GM23338 (cell line): ENCODE data around the gene ERCC3. TPM values are rescaled to one million over a fixed set of nuclear protein-coding genes. Genes with fewer than 3 reads are reported as not detected.

Experiments used
- ATAC-seq: fragments of 200-7000 bp; cut with Tn5 transposase; 3 replicates; pipeline ENCODE4 v1.9.1; 2020
- DNase-seq: peaks from one replicate; pipeline ENCODE4 v3.0.0-alpha.2; 2015; ENCODE audit warnings: low spot score
- H2AFZ ChIP-seq: fragments of 200-600 bp; sonication (generic); 2 replicates; pipeline ENCODE4 v1.8.0; 2016; ENCODE audit warnings: antibody characterized with exemption, mild to moderate bottlenecking, moderate library complexity
- H3F3A ChIP-seq: fragments of 200-600 bp; sonication (generic); replicated peaks from 2 replicates; pipeline ENCODE4 v1.8.0; 2017; ENCODE audit warnings: antibody characterized with exemption, mixed run types, low read depth
- H3K27ac ChIP-seq: fragments of 200-600 bp; sonication (generic); 2 replicates; pipeline ENCODE4 v1.6.1; 2016; ENCODE audit warnings: low read depth
- H3K27me3 ChIP-seq: fragments of 200-600 bp; sonication (generic); 2 replicates; pipeline ENCODE4 v1.8.0; 2016; ENCODE audit warnings: mild to moderate bottlenecking, mixed run types, moderate library complexity; ENCODE audit not compliant: insufficient read depth
- H3K36me3 ChIP-seq: fragments of 200-600 bp; sonication (generic); 2 replicates; pipeline ENCODE4 v1.8.0; 2016; ENCODE audit warnings: mild to moderate bottlenecking; ENCODE audit not compliant: insufficient read depth
- H3K4me1 ChIP-seq: fragments of 200-600 bp; sonication (generic); 2 replicates; pipeline ENCODE4 v1.8.0; 2016; ENCODE audit warnings: mild to moderate bottlenecking, moderate library complexity; ENCODE audit not compliant: insufficient read depth
- H3K4me2 ChIP-seq: fragments of 200-600 bp; sonication (generic); 2 replicates; pipeline ENCODE4 v1.7.1; 2017; ENCODE audit warnings: mixed run types
- H3K4me3 ChIP-seq: fragments of 200-600 bp; sonication (generic); 2 replicates; pipeline ENCODE4 v1.6.1; 2016; ENCODE audit warnings: mixed run types
- H3K79me2 ChIP-seq: fragments of 200-600 bp; sonication (generic); replicated peaks from 2 replicates; pipeline ENCODE4 v1.8.0; 2017; ENCODE audit warnings: mild to moderate bottlenecking; ENCODE audit not compliant: insufficient read depth
- H3K9me2 ChIP-seq: fragments of 200-600 bp; sonication (generic); 2 replicates; pipeline ENCODE4 v1.8.0; 2017; ENCODE audit not compliant: insufficient read depth
- H4K20me1 ChIP-seq: fragments of 200-600 bp; sonication (generic); replicated peaks from 2 replicates; pipeline ENCODE4 v1.8.0; 2017; ENCODE audit warnings: mild to moderate bottlenecking; ENCODE audit not compliant: insufficient read depth
- H3K27ac Mint-ChIP-seq: 2 replicates; pipeline ENCODE4 v1.8.0; 2020; ENCODE audit warnings: inconsistent platforms, mild to moderate bottlenecking, moderate library complexity, mixed read lengths
- H3K27me3 Mint-ChIP-seq: 3 replicates; pipeline ENCODE4 v1.8.0; 2022; ENCODE audit warnings: low read depth, mild to moderate bottlenecking, moderate library complexity, mixed read lengths, inconsistent platforms; ENCODE audit not compliant: insufficient read depth, poor library complexity
- H3K36me3 Mint-ChIP-seq: 3 replicates; pipeline ENCODE4 v1.8.0; 2021; ENCODE audit warnings: low read depth, mild to moderate bottlenecking, inconsistent platforms, moderate library complexity, mixed read lengths
- H3K4me1 Mint-ChIP-seq: 3 replicates; pipeline ENCODE4 v1.8.0; 2020; ENCODE audit warnings: mild to moderate bottlenecking, inconsistent platforms, mixed read lengths
- H3K4me3 Mint-ChIP-seq: 3 replicates; pipeline ENCODE4 v1.8.0; 2021; ENCODE audit warnings: moderate library complexity, mild to moderate bottlenecking, inconsistent platforms, mixed read lengths
- H3K9me3 Mint-ChIP-seq: 3 replicates; pipeline ENCODE4 v1.8.0; 2020; ENCODE audit warnings: moderate library complexity, mild to moderate bottlenecking, inconsistent platforms, mixed read lengths
- CREB1 ChIP-seq: fragments of 250-450 bp; sonication (Bioruptor Pico); IDR thresholded peaks from 2 replicates; pipeline ENCODE4 v1.5.0; 2020; ENCODE audit warnings: low read depth, mild to moderate bottlenecking, moderate library complexity
- EZH2 ChIP-seq: fragments of 200-600 bp; sonication (generic); IDR thresholded peaks from one replicate; pipeline ENCODE4 v1.8.0; 2017; ENCODE audit warnings: antibody characterized with exemption, mild to moderate bottlenecking, low read depth; ENCODE audit not compliant: unreplicated experiment
- EZH2phosphoT487 ChIP-seq: fragments of 200-600 bp; sonication (generic); IDR thresholded peaks from one replicate; pipeline ENCODE4 v1.8.1; 2018; ENCODE audit warnings: antibody characterized with exemption; ENCODE audit not compliant: unreplicated experiment
- JUNB ChIP-seq: IDR thresholded peaks from one replicate; pipeline ENCODE4 v1.6.1; 2016; ENCODE audit warnings: antibody characterized with exemption; ENCODE audit not compliant: unreplicated experiment
- NANOG ChIP-seq: IDR thresholded peaks from 2 replicates; pipeline ENCODE4 v1.6.1; 2016; ENCODE audit warnings: antibody characterized with exemption, borderline replicate concordance
- POLR2AphosphoS5 ChIP-seq: IDR thresholded peaks from 2 replicates; pipeline ENCODE4 v1.6.1; 2016; ENCODE audit warnings: antibody characterized with exemption, low read depth
- STAT1 ChIP-seq: IDR thresholded peaks from one replicate; pipeline ENCODE4 v1.6.1; 2016; ENCODE audit warnings: antibody characterized with exemption; ENCODE audit not compliant: unreplicated experiment
- ZNF114 ChIP-seq: fragments of 250-450 bp; sonication (Bioruptor Pico); IDR thresholded peaks from 2 replicates; pipeline ENCODE4 v1.5.0; 2020; ENCODE audit warnings: mild to moderate bottlenecking, moderate library complexity
- ZNF331 ChIP-seq: fragments of 250-450 bp; sonication (Bioruptor Pico); IDR thresholded peaks from 2 replicates; pipeline ENCODE4 v1.5.0; 2020; ENCODE audit warnings: low read depth, mild to moderate bottlenecking, moderate library complexity
- polyA plus RNA-seq: library from polyadenylated mRNA; unstranded; fragments of >200 nt; fragmentation: Nextera tagmentation; extraction: Ambion mirVana; gene quantifications from 2 replicates; pipeline ENCODE4 v1.2.1, GENCODE V29; 2016
- total RNA-seq: library from RNA; depleted of rRNA; stranded (reverse); fragments of >200 nt; shearing (Covaris generic); gene quantifications from 2 replicates; pipeline ENCODE4 v1.2.3, GENCODE V29; 2014
- TF ChIP-seq, protein P1 (sequence below): IDR thresholded peaks from one replicate; pipeline ENCODE4 v1.6.1; 2018; ENCODE audit warnings: antibody characterized with exemption; ENCODE audit not compliant: unreplicated experiment
- TF ChIP-seq, protein P2 (sequence below): fragments of 250-450 bp; sonication (Bioruptor Pico); IDR thresholded peaks from 2 replicates; pipeline ENCODE4 v1.5.0; 2020; ENCODE audit warnings: mild to moderate bottlenecking, moderate library complexity
- TF ChIP-seq, protein P3 (sequence below): IDR thresholded peaks from 2 replicates; pipeline ENCODE4 v1.6.1; 2016; ENCODE audit warnings: antibody characterized with exemption
- TF ChIP-seq, protein P4 (sequence below), 2 experiments: fragments of 200-600 bp in 1 of 2; sonication (generic) in 1 of 2; conservative IDR thresholded peaks; 2 replicates each; pipeline versions ENCODE4 v1.5.1 to v1.6.1; 2016 to 2017; ENCODE audit warnings: antibody characterized with exemption in 2 of 2, low read depth in 2 of 2, mild to moderate bottlenecking in 2 of 2, moderate library complexity in 1 of 2

Gene ERCC3
- total and polyA plus RNA-seq, 2 experiments from 2014 or later = 35.1 to 62.7 TPM

DNA sequence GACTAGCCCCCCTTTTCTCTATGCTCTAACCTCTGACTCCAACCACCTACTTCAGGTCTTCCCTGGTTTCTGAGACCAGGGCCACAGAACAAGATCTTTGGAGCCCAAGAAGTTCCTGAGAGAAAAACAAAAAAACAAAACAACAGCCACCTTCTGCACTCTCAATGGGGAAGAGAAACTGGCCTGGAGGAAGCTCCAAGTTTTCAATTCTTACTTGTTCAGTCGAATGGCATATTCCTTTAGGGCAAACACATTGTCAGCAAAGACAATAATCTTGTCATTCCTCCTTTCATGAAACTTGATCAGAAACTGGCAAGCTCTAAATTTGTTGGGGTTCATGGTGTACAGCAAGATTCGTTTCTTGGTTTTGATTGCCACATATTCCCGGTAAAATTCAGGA is 15.0 kb downstream of the ERCC3 start:
- peaks cover 32% of the 10 kb centered on the region for H3K36me3 ChIP-seq
- Mint-ChIP-seq H3K27ac (no peak overlapping the region), H3K4me1 (no peaks in the 10 kb centered on the region), H3K36me3 (peaks cover 87% of the 10 kb centered on the region), H3K4me3 (no peak overlapping the region), H3K27me3 (peaks cover 2% of the 10 kb centered on the region), H3K9me3 (peaks cover 6% of the 10 kb centered on the region; the same call in 2 of the 3 replicates)
- peaks cover 27% of the 10 kb centered on the region for H3K79me2 ChIP-seq
- H3K9me2 ChIP-seq = no peaks in the 10 kb centered on the region
- no peak overlapping the region for H3K4me2 ChIP-seq
- H2AFZ ChIP-seq = no peak overlapping the region
- H3F3A ChIP-seq = no peaks in the 10 kb centered on the region
- H4K20me1 ChIP-seq = peaks cover 13% of the 10 kb centered on the region
- H3K27me3 ChIP-seq = no peaks in the 10 kb centered on the region
- no peak for TF ChIP-seq JUNB
- no peak for TF ChIP-seq POLR2AphosphoS5
- TF ChIP-seq, protein P1, sequence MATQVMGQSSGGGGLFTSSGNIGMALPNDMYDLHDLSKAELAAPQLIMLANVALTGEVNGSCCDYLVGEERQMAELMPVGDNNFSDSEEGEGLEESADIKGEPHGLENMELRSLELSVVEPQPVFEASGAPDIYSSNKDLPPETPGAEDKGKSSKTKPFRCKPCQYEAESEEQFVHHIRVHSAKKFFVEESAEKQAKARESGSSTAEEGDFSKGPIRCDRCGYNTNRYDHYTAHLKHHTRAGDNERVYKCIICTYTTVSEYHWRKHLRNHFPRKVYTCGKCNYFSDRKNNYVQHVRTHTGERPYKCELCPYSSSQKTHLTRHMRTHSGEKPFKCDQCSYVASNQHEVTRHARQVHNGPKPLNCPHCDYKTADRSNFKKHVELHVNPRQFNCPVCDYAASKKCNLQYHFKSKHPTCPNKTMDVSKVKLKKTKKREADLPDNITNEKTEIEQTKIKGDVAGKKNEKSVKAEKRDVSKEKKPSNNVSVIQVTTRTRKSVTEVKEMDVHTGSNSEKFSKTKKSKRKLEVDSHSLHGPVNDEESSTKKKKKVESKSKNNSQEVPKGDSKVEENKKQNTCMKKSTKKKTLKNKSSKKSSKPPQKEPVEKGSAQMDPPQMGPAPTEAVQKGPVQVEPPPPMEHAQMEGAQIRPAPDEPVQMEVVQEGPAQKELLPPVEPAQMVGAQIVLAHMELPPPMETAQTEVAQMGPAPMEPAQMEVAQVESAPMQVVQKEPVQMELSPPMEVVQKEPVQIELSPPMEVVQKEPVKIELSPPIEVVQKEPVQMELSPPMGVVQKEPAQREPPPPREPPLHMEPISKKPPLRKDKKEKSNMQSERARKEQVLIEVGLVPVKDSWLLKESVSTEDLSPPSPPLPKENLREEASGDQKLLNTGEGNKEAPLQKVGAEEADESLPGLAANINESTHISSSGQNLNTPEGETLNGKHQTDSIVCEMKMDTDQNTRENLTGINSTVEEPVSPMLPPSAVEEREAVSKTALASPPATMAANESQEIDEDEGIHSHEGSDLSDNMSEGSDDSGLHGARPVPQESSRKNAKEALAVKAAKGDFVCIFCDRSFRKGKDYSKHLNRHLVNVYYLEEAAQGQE = no peak
- no peak for TF ChIP-seq ZNF114 (CRISPR knock-in tag)
- no peak for TF ChIP-seq STAT1
- TF ChIP-seq, protein P2, sequence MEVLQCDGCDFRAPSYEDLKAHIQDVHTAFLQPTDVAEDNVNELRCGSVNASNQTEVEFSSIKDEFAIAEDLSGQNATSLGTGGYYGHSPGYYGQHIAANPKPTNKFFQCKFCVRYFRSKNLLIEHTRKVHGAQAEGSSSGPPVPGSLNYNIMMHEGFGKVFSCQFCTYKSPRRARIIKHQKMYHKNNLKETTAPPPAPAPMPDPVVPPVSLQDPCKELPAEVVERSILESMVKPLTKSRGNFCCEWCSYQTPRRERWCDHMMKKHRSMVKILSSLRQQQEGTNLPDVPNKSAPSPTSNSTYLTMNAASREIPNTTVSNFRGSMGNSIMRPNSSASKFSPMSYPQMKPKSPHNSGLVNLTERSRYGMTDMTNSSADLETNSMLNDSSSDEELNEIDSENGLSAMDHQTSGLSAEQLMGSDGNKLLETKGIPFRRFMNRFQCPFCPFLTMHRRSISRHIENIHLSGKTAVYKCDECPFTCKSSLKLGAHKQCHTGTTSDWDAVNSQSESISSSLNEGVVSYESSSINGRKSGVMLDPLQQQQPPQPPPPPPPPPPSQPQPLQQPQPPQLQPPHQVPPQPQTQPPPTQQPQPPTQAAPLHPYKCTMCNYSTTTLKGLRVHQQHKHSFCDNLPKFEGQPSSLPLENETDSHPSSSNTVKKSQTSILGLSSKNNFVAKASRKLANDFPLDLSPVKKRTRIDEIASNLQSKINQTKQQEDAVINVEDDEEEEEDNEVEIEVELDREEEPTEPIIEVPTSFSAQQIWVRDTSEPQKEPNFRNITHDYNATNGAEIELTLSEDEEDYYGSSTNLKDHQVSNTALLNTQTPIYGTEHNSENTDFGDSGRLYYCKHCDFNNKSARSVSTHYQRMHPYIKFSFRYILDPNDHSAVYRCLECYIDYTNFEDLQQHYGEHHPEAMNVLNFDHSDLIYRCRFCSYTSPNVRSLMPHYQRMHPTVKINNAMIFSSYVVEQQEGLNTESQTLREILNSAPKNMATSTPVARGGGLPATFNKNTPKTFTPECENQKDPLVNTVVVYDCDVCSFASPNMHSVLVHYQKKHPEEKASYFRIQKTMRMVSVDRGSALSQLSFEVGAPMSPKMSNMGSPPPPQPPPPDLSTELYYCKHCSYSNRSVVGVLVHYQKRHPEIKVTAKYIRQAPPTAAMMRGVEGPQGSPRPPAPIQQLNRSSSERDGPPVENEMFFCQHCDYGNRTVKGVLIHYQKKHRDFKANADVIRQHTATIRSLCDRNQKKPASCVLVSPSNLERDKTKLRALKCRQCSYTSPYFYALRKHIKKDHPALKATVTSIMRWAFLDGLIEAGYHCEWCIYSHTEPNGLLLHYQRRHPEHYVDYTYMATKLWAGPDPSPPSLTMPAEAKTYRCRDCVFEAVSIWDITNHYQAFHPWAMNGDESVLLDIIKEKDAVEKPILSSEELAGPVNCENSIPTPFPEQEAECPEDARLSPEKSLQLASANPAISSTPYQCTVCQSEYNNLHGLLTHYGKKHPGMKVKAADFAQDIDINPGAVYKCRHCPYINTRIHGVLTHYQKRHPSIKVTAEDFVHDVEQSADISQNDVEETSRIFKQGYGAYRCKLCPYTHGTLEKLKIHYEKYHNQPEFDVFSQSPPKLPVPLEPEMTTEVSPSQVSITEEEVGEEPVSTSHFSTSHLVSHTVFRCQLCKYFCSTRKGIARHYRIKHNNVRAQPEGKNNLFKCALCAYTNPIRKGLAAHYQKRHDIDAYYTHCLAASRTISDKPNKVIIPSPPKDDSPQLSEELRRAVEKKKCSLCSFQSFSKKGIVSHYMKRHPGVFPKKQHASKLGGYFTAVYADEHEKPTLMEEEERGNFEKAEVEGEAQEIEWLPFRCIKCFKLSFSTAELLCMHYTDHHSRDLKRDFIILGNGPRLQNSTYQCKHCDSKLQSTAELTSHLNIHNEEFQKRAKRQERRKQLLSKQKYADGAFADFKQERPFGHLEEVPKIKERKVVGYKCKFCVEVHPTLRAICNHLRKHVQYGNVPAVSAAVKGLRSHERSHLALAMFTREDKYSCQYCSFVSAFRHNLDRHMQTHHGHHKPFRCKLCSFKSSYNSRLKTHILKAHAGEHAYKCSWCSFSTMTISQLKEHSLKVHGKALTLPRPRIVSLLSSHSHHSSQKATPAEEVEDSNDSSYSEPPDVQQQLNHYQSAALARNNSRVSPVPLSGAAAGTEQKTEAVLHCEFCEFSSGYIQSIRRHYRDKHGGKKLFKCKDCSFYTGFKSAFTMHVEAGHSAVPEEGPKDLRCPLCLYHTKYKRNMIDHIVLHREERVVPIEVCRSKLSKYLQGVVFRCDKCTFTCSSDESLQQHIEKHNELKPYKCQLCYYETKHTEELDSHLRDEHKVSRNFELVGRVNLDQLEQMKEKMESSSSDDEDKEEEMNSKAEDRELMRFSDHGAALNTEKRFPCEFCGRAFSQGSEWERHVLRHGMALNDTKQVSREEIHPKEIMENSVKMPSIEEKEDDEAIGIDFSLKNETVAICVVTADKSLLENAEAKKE = no peak
- no peak for TF ChIP-seq ZNF331 (CRISPR knock-in tag)
- TF ChIP-seq EZH2phosphoT487 = no peak
- TF ChIP-seq NANOG = no peak
- TF ChIP-seq, protein P3, sequence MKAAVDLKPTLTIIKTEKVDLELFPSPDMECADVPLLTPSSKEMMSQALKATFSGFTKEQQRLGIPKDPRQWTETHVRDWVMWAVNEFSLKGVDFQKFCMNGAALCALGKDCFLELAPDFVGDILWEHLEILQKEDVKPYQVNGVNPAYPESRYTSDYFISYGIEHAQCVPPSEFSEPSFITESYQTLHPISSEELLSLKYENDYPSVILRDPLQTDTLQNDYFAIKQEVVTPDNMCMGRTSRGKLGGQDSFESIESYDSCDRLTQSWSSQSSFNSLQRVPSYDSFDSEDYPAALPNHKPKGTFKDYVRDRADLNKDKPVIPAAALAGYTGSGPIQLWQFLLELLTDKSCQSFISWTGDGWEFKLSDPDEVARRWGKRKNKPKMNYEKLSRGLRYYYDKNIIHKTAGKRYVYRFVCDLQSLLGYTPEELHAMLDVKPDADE = no peak
- TF ChIP-seq, protein P4, sequence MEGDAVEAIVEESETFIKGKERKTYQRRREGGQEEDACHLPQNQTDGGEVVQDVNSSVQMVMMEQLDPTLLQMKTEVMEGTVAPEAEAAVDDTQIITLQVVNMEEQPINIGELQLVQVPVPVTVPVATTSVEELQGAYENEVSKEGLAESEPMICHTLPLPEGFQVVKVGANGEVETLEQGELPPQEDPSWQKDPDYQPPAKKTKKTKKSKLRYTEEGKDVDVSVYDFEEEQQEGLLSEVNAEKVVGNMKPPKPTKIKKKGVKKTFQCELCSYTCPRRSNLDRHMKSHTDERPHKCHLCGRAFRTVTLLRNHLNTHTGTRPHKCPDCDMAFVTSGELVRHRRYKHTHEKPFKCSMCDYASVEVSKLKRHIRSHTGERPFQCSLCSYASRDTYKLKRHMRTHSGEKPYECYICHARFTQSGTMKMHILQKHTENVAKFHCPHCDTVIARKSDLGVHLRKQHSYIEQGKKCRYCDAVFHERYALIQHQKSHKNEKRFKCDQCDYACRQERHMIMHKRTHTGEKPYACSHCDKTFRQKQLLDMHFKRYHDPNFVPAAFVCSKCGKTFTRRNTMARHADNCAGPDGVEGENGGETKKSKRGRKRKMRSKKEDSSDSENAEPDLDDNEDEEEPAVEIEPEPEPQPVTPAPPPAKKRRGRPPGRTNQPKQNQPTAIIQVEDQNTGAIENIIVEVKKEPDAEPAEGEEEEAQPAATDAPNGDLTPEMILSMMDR (conservative IDR thresholded peaks at IDR 0.05; ENCODE audit: low read depth in 2 of 2) = no peak
- no peak for TF ChIP-seq EZH2
- TF ChIP-seq CREB1 = no peak
- H3K4me3 ChIP-seq = no peak overlapping the region
- H3K27ac ChIP-seq = no peak overlapping the region
- no peaks in the 10 kb centered on the region for H3K4me1 ChIP-seq
- ATAC-seq (no peak), DNase-seq (no peak)
